Sigmoid colon (tissue), 7 donors: ENCODE results near the gene CTDSPL2. TPM values are rescaled to one million over a fixed set of nuclear protein-coding genes. Genes with fewer than 3 reads are reported as not detected.

Experiments used
- DNase-seq: peaks from one replicate; pipeline ENCODE4 v3.0.0-alpha.2; 2019
- H3K27ac ChIP-seq, 4 donors: fragments of 200-600 bp; sonication (generic); one replicate each; pipeline ENCODE4 v1.5.1; 2016 to 2019; ENCODE audit warnings: mild to moderate bottlenecking in 1 of 4
- H3K27me3 ChIP-seq, 3 donors: fragments of 200-600 bp; sonication (generic); one replicate each; pipeline ENCODE4 v1.5.1; 2019; ENCODE audit warnings: mild to moderate bottlenecking in 1 of 3
- H3K36me3 ChIP-seq, 4 donors: fragments of 200-600 bp; sonication (generic); one replicate each; pipeline ENCODE4 v1.5.1; 2016 to 2019
- H3K4me1 ChIP-seq, 4 donors: fragments of 200-600 bp; sonication (generic); one replicate each; pipeline ENCODE4 v1.5.1; 2017 to 2019
- H3K4me3 ChIP-seq, 4 donors: fragments of 200-600 bp; sonication (generic); one replicate each; pipeline ENCODE4 v1.5.1; 2017 to 2019; ENCODE audit warnings: mild to moderate bottlenecking in 2 of 4, moderate library complexity in 1 of 4
- H3K9me3 ChIP-seq, 4 donors: fragments of 200-600 bp in 3 of 4; sonication (generic) in 3 of 4; one replicate each; pipeline versions ENCODE4 v1.5.1 to v1.6.1; 2013 to 2019
- CTCF ChIP-seq, 4 experiments: fragments of 450-650 bp in 3 of 4; fragments of 200-600 bp in 1 of 4; IDR thresholded peaks; one replicate each; pipeline ENCODE4 v1.5.1; 2016 to 2019; ENCODE audit warnings: antibody characterized with exemption in 4 of 4, mild to moderate bottlenecking in 3 of 4, moderate library complexity in 2 of 4
- EP300 ChIP-seq, 4 donors: sonication (generic); formaldehyde crosslinking; IDR thresholded peaks; one replicate each; pipeline ENCODE4 v1.6.1; 2017; ENCODE audit warnings: antibody characterized with exemption in 4 of 4
- POLR2A ChIP-seq, 2 donors: fragments of 450-650 bp; IDR thresholded peaks; one replicate each; pipeline ENCODE4 v1.6.1; 2016; ENCODE audit warnings: antibody characterized with exemption in 2 of 2, mild to moderate bottlenecking in 2 of 2, moderate library complexity in 2 of 2
- POLR2AphosphoS5 ChIP-seq, 4 donors: sonication (generic); formaldehyde crosslinking; IDR thresholded peaks; one replicate each; pipeline ENCODE4 v1.6.1; 2017; ENCODE audit warnings: antibody characterized with exemption in 4 of 4
- WGBS, 2 donors: extraction: QIAGEN DNeasy Blood & Tissue Kit; methylation state at CpG; one replicate each; pipeline ENCODE4 v1.1.7; 2013; 5-methylcytosine and 5-hydroxymethylcytosine counted together
- intact Hi-C: fragments of 100-400 bp; cut with DNase I; formaldehyde crosslinking; loops from one replicate; pipeline ENCODE4 v1.15.1; 2023
- polyA plus RNA-seq, 3 donors: library from polyadenylated mRNA; stranded (reverse); fragments of 200-250 nt; gene quantifications; one replicate each; pipeline ENCODE4 v1.2.3, GENCODE V29; 2013
- total RNA-seq, 4 donors: library from RNA; depleted of rRNA; stranded (reverse); fragments of >200 nt; gene quantifications; one replicate each; pipeline ENCODE4 v1.1.0, GENCODE V29; 2016
- donor health status: healthy with polysubstance abuse.
- donor health status: Bipolar disorder and iron deficiency.
- donor health status: healthy.

Gene CTDSPL2
- total and polyA plus RNA-seq, 7 donors = 5.4 to 57.8 (median 25.4) TPM

- 93 to 96% methylated on average over 2 of the region's 2 CpGs for WGBS, 2 donors
- H3K36me3 ChIP-seq = peaks cover 0 to 34% (median 2%) of the 10 kb centered on the region in 4 donors
- no peak for TF ChIP-seq POLR2A (IDR thresholded peaks at IDR 0.05)
- TF ChIP-seq EP300 (IDR thresholded peaks at IDR 0.05) = no peak
- no peak for TF ChIP-seq CTCF (IDR thresholded peaks at IDR 0.05)
- TF ChIP-seq POLR2AphosphoS5 (IDR thresholded peaks at IDR 0.05) = no peak
Observed at GRCh38 chr15:44471885-44472455, 44.5 kb downstream of the CTDSPL2 start.

GRCh38 chr15:44479343-44479742 is 51.9 kb downstream of the CTDSPL2 start:
- DNase-seq = no peak
- Histone ChIP-seq H3K4me1 (no peaks in the 10 kb centered on the region), H3K36me3 (peaks cover 0 to 2% (median 0%) of the 10 kb centered on the region in 4 donors), H3K27ac (no peak overlapping the region), H3K4me3 (no peak overlapping the region), H3K9me3 (no peaks in the 10 kb centered on the region), H3K27me3 (no peaks in the 10 kb centered on the region)
- intact Hi-C loops = no loop called here
- WGBS, 2 donors = 93 to 97% methylated on average over 2 of the region's 2 CpGs
- TF ChIP-seq POLR2AphosphoS5 (IDR thresholded peaks at IDR 0.05) = no peak
- no peak for TF ChIP-seq POLR2A (IDR thresholded peaks at IDR 0.05)
- no peak for TF ChIP-seq EP300 (IDR thresholded peaks at IDR 0.05)
- TF ChIP-seq CTCF (IDR thresholded peaks at IDR 0.05) = no peak

More at GRCh38 chr15:44471885-44472455, 44.5 kb downstream of the CTDSPL2 start:
- H3K4me3 ChIP-seq = no peak overlapping the region
- no peaks in the 10 kb centered on the region for H3K4me1 ChIP-seq
- intact Hi-C loops = no loop called here
- no peaks in the 10 kb centered on the region for H3K9me3 ChIP-seq
- no peak for DNase-seq
- no peaks in the 10 kb centered on the region for H3K27me3 ChIP-seq
- H3K27ac ChIP-seq = no peak overlapping the region

- Histone ChIP-seq H3K27me3 (no peaks in the 10 kb centered on the region), H3K27ac (no peak overlapping the region), H3K4me3 (no peak overlapping the region), H3K9me3 (no peaks in the 10 kb centered on the region), H3K4me1 (no peaks in the 10 kb centered on the region), H3K36me3 (peaks cover 0 to 22% (median 3%) of the 10 kb centered on the region in 4 donors)
- intact Hi-C loops = no loop called here
- 94 to 95% methylated on average over 2 of the region's 2 CpGs for WGBS, 2 donors
- DNase-seq = no peak
- TF ChIP-seq POLR2AphosphoS5 (IDR thresholded peaks at IDR 0.05) (no peak), EP300 (IDR thresholded peaks at IDR 0.05) (no peak), CTCF (IDR thresholded peaks at IDR 0.05) (no peak), POLR2A (IDR thresholded peaks at IDR 0.05) (no peak)
Observed at GRCh38 chr15:44482090-44482489, 54.7 kb downstream of the CTDSPL2 start.

- Histone ChIP-seq H3K4me1 (peaks cover 0 to 9% (median 7%) of the 10 kb centered on the region in 4 donors), H3K4me3 (no peak overlapping the region), H3K36me3 (peaks cover 0 to 44% (median 6%) of the 10 kb centered on the region in 4 donors), H3K27ac (no peak overlapping the region), H3K9me3 (no peaks in the 10 kb centered on the region), H3K27me3 (no peaks in the 10 kb centered on the region)
- WGBS, 2 donors = 73 to 81% methylated on average over 3 of the region's 3 CpGs
- intact Hi-C loops = no loop called here
- TF ChIP-seq POLR2A (IDR thresholded peaks at IDR 0.05) (no peak), CTCF (IDR thresholded peaks at IDR 0.05) (no peak), EP300 (IDR thresholded peaks at IDR 0.05) (no peak), POLR2AphosphoS5 (IDR thresholded peaks at IDR 0.05) (no peak)
- no peak for DNase-seq
Observed at GRCh38 chr15:44485880-44486279, 58.5 kb downstream of the CTDSPL2 start.

- H3K36me3 ChIP-seq = peaks cover 0 to 52% (median 6%) of the 10 kb centered on the region in 4 donors
- 69 to 92% methylated on average over 1 of the region's 1 CpG for WGBS, 2 donors
- no peaks in the 10 kb centered on the region for H3K9me3 ChIP-seq
- no peak overlapping the region for H3K27ac ChIP-seq
- no peak for DNase-seq
- TF ChIP-seq POLR2A (IDR thresholded peaks at IDR 0.05) (no peak), POLR2AphosphoS5 (IDR thresholded peaks at IDR 0.05) (no peak), CTCF (IDR thresholded peaks at IDR 0.05) (no peak), EP300 (IDR thresholded peaks at IDR 0.05) (no peak)
- no peaks in the 10 kb centered on the region for H3K27me3 ChIP-seq
- no peak overlapping the region for H3K4me3 ChIP-seq
- peaks cover 0 to 9% (median 7%) of the 10 kb centered on the region in 4 donors for H3K4me1 ChIP-seq
- intact Hi-C loops = no loop called here
Observed at GRCh38 chr15:44489464-44489863, 62.0 kb downstream of the CTDSPL2 start.
